HepG2 (cell line): ENCODE data around the gene SSC5D. TPM values are rescaled to one million over a fixed set of nuclear protein-coding genes. Genes with fewer than 3 reads are reported as not detected.

Experiments used
- FOXA3 ChIP-seq: IDR thresholded peaks from 2 replicates; pipeline ENCODE4 v1.6.1; 2016; ENCODE audit warnings: missing genetic modification reagents, missing compliant biosample characterization
- MIXL1 ChIP-seq: IDR thresholded peaks from 2 replicates; pipeline ENCODE4 v1.6.1; 2016
- MZF1 ChIP-seq: sonication (generic); formaldehyde crosslinking; IDR thresholded peaks from 2 replicates; pipeline ENCODE4 v1.8.1; 2023; ENCODE audit warnings: mild to moderate bottlenecking, missing genetic modification reagents, borderline replicate concordance
- PCBP2 ChIP-seq: fragments of 200-400 bp; formaldehyde crosslinking; optimal IDR thresholded peaks from 2 replicates; pipeline ENCODE3; 2018; ENCODE audit warnings: low read length, low read depth; ENCODE audit not compliant: poor library complexity, severe bottlenecking
- ZKSCAN8 ChIP-seq: IDR thresholded peaks from 2 replicates; pipeline ENCODE4 v1.6.1; 2016; ENCODE audit warnings: borderline replicate concordance, missing genetic modification reagents, missing compliant biosample characterization
- ZNF124 ChIP-seq: sonication (generic); formaldehyde crosslinking; IDR thresholded peaks from 2 replicates; pipeline ENCODE4 v1.4.0; 2020; ENCODE audit warnings: missing genetic modification reagents
- ZNF329 ChIP-seq: sonication (generic); formaldehyde crosslinking; IDR thresholded peaks from 2 replicates; pipeline ENCODE4 v1.9.0; 2021; ENCODE audit warnings: low read depth, mild to moderate bottlenecking, missing genetic modification reagents
- ZNF746 ChIP-seq: sonication (generic); formaldehyde crosslinking; IDR thresholded peaks from 2 replicates; pipeline ENCODE4 v1.8.0; 2022; ENCODE audit warnings: mild to moderate bottlenecking, missing genetic modification reagents
- ZNF782 ChIP-seq: sonication (generic); formaldehyde crosslinking; IDR thresholded peaks from 2 replicates; pipeline ENCODE4 v1.4.0; 2020; ENCODE audit warnings: missing genetic modification reagents, mild to moderate bottlenecking, borderline replicate concordance
- ZSCAN29 ChIP-seq: sonication (generic); formaldehyde crosslinking; conservative IDR thresholded peaks from 2 replicates; pipeline ENCODE4 v1.4.0; 2020; ENCODE audit warnings: mild to moderate bottlenecking, missing genetic modification reagents
- polyA plus RNA-seq, 8 experiments: library from polyadenylated mRNA; depleted of rRNA in 3 of 8; stranded (reverse) in 7 of 8; unstranded in 1 of 8; fragments of >200 nt; fragmentation: Illumina TruSeq in 4 of 8; extraction: Trizol in 4 of 8; gene quantifications; 2 replicates each; pipeline versions ENCODE4 v1.2.1 to v1.2.3, GENCODE V29; 2011 to 2016; ENCODE audit warnings: low read depth in 4 of 8, missing spikeins in 1 of 8, mixed read lengths in 1 of 8; ENCODE audit not compliant: insufficient read depth in 1 of 8
- total RNA-seq, 5 experiments: library from RNA; depleted of rRNA; stranded (reverse); fragments of >200 nt; fragmentation: Illumina TruSeq; extraction: Trizol; gene quantifications; 2 replicates each; pipeline ENCODE4 v1.2.3, GENCODE V29; 2016; ENCODE audit warnings: low read depth in 1 of 5
- TF ChIP-seq, protein P1 (sequence below): sonication (generic); formaldehyde crosslinking; IDR thresholded peaks from 2 replicates; pipeline ENCODE4 v1.4.0; 2020; ENCODE audit warnings: missing genetic modification reagents, borderline replicate concordance
- TF ChIP-seq, protein P2 (sequence below): sonication (generic); formaldehyde crosslinking; conservative IDR thresholded peaks from 2 replicates; pipeline ENCODE4 v1.8.1; 2023; ENCODE audit warnings: missing genetic modification reagents
- TF ChIP-seq, protein P3 (sequence below): sonication (generic); formaldehyde crosslinking; IDR thresholded peaks from 2 replicates; pipeline ENCODE4 v1.5.1; 2020; ENCODE audit warnings: mild to moderate bottlenecking, missing genetic modification reagents, moderate library complexity
- TF ChIP-seq, protein P4 (sequence below): sonication (generic); formaldehyde crosslinking; IDR thresholded peaks from 2 replicates; pipeline ENCODE4 v1.4.0; 2020; ENCODE audit warnings: missing genetic modification reagents

The SSC5D gene
- total and polyA plus RNA-seq, 2 of the 13 experiments (the other 11 are each of a cell fraction or from before 2014, with no cell fraction given): not detected

DNA sequence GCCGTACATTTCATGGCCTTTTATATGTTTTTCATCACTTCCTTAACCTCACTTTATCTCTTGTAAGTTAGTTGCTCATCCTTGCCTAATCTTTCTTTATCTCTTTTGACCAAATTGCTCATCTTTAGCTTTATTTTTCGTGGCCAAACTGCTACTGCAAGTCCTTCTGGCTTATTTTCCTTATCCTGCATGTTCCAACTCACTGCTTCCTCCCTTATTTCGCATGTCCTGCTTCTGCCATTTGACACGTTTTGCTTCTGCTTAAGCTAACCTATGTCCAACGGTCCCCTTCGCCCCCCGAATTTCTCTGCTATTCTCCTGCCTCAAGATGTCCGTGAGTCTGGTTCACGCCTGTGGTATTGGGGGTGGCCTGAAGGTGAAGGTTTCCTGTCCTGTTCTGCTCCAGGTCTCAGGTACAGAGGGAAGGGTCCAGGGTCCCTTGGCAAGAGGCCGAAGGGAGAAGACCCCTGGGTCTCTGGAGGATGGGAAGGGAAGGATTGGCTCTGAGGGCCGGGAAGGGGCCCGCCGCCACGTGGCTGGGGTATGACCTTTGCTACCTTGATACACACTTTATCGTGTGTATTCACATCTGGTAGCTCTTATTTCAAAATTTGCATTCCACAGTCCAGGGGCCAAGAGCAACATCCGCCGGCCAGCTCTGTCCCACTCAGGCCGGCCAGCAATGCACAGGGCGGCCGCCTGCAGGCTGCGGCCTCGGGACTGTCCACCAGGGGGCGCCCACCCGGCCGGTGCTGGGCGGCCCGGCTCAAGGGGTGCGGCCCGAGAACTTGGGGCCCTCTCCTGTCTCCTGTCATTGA lies 20.8 kb upstream of the SSC5D start (continued):
- peak; percentile 34 for TF ChIP-seq FOXA3 (CRISPR knock-in tag)
- no peak for TF ChIP-seq ZNF746 (CRISPR knock-in tag)
- TF ChIP-seq, protein P1, sequence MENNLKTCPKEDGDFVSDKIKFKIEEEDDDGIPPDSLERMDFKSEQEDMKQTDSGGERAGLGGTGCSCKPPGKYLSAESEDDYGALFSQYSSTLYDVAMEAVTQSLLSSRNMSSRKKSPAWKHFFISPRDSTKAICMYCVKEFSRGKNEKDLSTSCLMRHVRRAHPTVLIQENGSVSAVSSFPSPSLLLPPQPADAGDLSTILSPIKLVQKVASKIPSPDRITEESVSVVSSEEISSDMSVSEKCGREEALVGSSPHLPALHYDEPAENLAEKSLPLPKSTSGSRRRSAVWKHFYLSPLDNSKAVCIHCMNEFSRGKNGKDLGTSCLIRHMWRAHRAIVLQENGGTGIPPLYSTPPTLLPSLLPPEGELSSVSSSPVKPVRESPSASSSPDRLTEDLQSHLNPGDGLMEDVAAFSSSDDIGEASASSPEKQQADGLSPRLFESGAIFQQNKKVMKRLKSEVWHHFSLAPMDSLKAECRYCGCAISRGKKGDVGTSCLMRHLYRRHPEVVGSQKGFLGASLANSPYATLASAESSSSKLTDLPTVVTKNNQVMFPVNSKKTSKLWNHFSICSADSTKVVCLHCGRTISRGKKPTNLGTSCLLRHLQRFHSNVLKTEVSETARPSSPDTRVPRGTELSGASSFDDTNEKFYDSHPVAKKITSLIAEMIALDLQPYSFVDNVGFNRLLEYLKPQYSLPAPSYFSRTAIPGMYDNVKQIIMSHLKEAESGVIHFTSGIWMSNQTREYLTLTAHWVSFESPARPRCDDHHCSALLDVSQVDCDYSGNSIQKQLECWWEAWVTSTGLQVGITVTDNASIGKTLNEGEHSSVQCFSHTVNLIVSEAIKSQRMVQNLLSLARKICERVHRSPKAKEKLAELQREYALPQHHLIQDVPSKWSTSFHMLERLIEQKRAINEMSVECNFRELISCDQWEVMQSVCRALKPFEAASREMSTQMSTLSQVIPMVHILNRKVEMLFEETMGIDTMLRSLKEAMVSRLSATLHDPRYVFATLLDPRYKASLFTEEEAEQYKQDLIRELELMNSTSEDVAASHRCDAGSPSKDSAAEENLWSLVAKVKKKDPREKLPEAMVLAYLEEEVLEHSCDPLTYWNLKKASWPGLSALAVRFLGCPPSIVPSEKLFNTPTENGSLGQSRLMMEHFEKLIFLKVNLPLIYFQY (CRISPR knock-in tag): 0 out of 2 replicates have a peak, but pooled peaks have one; percentile 46
- no peak for TF ChIP-seq ZNF124 (CRISPR knock-in tag)
- TF ChIP-seq, protein P2, sequence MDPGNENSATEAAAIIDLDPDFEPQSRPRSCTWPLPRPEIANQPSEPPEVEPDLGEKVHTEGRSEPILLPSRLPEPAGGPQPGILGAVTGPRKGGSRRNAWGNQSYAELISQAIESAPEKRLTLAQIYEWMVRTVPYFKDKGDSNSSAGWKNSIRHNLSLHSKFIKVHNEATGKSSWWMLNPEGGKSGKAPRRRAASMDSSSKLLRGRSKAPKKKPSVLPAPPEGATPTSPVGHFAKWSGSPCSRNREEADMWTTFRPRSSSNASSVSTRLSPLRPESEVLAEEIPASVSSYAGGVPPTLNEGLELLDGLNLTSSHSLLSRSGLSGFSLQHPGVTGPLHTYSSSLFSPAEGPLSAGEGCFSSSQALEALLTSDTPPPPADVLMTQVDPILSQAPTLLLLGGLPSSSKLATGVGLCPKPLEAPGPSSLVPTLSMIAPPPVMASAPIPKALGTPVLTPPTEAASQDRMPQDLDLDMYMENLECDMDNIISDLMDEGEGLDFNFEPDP (CRISPR knock-in tag): no peak
- TF ChIP-seq, protein P3, sequence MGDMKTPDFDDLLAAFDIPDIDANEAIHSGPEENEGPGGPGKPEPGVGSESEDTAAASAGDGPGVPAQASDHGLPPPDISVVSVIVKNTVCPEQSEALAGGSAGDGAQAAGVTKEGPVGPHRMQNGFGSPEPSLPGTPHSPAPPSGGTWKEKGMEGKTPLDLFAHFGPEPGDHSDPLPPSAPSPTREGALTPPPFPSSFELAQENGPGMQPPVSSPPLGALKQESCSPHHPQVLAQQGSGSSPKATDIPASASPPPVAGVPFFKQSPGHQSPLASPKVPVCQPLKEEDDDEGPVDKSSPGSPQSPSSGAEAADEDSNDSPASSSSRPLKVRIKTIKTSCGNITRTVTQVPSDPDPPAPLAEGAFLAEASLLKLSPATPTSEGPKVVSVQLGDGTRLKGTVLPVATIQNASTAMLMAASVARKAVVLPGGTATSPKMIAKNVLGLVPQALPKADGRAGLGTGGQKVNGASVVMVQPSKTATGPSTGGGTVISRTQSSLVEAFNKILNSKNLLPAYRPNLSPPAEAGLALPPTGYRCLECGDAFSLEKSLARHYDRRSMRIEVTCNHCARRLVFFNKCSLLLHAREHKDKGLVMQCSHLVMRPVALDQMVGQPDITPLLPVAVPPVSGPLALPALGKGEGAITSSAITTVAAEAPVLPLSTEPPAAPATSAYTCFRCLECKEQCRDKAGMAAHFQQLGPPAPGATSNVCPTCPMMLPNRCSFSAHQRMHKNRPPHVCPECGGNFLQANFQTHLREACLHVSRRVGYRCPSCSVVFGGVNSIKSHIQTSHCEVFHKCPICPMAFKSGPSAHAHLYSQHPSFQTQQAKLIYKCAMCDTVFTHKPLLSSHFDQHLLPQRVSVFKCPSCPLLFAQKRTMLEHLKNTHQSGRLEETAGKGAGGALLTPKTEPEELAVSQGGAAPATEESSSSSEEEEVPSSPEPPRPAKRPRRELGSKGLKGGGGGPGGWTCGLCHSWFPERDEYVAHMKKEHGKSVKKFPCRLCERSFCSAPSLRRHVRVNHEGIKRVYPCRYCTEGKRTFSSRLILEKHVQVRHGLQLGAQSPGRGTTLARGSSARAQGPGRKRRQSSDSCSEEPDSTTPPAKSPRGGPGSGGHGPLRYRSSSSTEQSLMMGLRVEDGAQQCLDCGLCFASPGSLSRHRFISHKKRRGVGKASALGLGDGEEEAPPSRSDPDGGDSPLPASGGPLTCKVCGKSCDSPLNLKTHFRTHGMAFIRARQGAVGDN: peak; percentile 81
- no peak for TF ChIP-seq MIXL1 (CRISPR knock-in tag)
- TF ChIP-seq MZF1: no peak
- TF ChIP-seq ZKSCAN8: peak; percentile 81; the same call in 1 of the 2 replicates
- no peak for TF ChIP-seq PCBP2
- TF ChIP-seq ZNF782 (CRISPR knock-in tag): no peak
- no peak for TF ChIP-seq ZNF329 (CRISPR knock-in tag)
- TF ChIP-seq, protein P4, sequence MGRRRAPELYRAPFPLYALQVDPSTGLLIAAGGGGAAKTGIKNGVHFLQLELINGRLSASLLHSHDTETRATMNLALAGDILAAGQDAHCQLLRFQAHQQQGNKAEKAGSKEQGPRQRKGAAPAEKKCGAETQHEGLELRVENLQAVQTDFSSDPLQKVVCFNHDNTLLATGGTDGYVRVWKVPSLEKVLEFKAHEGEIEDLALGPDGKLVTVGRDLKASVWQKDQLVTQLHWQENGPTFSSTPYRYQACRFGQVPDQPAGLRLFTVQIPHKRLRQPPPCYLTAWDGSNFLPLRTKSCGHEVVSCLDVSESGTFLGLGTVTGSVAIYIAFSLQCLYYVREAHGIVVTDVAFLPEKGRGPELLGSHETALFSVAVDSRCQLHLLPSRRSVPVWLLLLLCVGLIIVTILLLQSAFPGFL (CRISPR knock-in tag): no peak
- TF ChIP-seq ZSCAN29: no peak
